Kidney epithelial cell (primary cell): ENCODE data around the gene FRMD1. TPM values are rescaled to one million over a fixed set of nuclear protein-coding genes. Genes with fewer than 3 reads are reported as not detected.

Experiments
- DNase-seq: peaks from one replicate; pipeline ENCODE4 v3.0.0-alpha.2; 2010; ENCODE audit warnings: low read depth
- H3K27me3 ChIP-seq: 2 replicates; pipeline ENCODE4 v1.6.0; 2011; ENCODE audit warnings: low read length; ENCODE audit not compliant: control insufficient read depth, insufficient read depth
- H3K36me3 ChIP-seq: 2 replicates; pipeline ENCODE4 v1.5.1; 2011; ENCODE audit warnings: low read length; ENCODE audit not compliant: control insufficient read depth, insufficient read depth
- H3K4me3 ChIP-seq: 2 replicates; pipeline ENCODE4 v1.5.1; 2011; ENCODE audit warnings: low read depth, mild to moderate bottlenecking, control low read depth, low read length
- total RNA-seq: library from RNA; depleted of rRNA; stranded (reverse); fragments of >200 nt; gene quantifications from 2 replicates; pipeline ENCODE4 v1.2.3, GENCODE V29; 2015
- TF ChIP-seq, protein P1 (sequence below): IDR thresholded peaks from 2 replicates; pipeline ENCODE4 v1.5.1; 2011; ENCODE audit warnings: mild to moderate bottlenecking, moderate library complexity, low read length, control low read depth, inconsistent platforms; ENCODE audit not compliant: insufficient read depth, poor library complexity, severe bottlenecking

Gene FRMD1
- total RNA-seq, 1 donor from 2014 or later, result not detected

DNA sequence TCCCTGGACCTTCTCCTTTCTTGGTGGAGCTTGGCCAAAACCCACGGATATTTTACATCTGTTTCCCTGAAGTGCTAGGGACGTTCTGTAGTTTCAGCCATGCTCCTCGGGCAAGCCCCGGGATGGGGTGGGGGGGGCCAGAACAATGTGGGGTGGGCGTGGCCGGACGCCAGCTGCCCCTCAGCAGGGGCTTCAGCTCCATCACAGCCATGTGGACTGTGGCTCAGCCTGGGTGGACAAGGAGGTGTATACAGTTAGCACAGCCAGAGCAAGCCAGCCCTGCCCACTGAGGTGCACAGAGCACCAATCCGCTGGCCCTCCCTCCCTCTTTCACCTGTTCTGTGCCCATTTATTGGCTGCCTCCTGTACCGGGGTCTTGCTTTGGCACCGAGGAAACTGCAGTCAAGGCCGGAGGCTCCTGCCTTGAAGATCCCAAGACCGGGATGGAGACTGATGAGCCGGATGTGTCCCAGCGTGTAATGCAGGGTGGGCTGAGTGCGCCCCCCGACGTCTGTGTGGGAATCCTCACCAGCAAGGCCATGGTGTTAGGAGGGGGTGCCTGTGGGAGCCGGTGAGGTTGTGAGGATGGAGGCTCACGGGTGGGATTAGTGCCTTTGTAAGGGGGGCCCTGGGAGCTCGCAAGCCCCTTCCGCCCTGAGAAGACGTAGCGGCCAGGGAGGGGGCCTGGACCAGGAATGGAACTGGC, 28.0 kb downstream of the FRMD1 start:
- TF ChIP-seq, protein P1, sequence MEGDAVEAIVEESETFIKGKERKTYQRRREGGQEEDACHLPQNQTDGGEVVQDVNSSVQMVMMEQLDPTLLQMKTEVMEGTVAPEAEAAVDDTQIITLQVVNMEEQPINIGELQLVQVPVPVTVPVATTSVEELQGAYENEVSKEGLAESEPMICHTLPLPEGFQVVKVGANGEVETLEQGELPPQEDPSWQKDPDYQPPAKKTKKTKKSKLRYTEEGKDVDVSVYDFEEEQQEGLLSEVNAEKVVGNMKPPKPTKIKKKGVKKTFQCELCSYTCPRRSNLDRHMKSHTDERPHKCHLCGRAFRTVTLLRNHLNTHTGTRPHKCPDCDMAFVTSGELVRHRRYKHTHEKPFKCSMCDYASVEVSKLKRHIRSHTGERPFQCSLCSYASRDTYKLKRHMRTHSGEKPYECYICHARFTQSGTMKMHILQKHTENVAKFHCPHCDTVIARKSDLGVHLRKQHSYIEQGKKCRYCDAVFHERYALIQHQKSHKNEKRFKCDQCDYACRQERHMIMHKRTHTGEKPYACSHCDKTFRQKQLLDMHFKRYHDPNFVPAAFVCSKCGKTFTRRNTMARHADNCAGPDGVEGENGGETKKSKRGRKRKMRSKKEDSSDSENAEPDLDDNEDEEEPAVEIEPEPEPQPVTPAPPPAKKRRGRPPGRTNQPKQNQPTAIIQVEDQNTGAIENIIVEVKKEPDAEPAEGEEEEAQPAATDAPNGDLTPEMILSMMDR, result peak; percentile 30
- no peak for DNase-seq
- H3K4me3 ChIP-seq, result no peak overlapping the region

DNA sequence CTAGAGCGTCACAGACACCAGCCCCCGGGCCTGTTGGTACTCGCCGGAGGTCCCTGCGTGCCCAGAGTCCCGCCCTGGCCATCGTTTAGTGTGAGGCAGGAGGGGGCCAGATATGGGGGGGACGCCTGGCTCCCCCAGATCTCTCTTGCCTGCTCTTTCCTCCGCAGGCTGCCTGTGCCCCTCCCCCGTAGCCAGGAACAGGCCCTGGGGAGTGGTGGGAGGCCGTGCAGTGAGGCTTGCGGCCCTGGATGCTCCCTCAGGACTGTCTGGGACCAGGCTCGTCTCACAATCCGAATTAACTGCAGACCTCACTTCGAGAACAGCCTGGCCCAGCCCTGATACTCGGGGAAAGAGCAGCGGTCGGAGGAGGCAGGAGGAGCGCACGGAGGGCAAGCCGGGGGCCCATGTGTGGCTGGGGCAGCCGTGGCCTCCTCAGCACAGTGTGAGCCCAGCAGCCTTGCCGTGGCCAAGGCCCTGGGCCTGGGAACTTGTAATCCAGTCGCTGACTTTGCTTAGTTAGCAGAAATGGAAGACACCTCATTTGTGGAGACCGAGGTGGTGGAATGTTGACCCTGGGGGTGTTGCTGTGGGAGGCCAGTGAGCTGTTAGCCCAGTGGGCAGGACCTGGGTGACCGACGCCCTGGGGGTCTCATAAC, 28.7 kb downstream of the FRMD1 start:
- no peaks in the 10 kb centered on the region for H3K36me3 ChIP-seq
- TF ChIP-seq, protein P1, result no peak
- H3K27me3 ChIP-seq, result peaks cover 8% of the 10 kb centered on the region
- no peak for DNase-seq
- H3K4me3 ChIP-seq, result no peak overlapping the region

More for the DNA sequence above, 28.0 kb downstream of the FRMD1 start:
- H3K27me3 ChIP-seq, result peaks cover 8% of the 10 kb centered on the region
- H3K36me3 ChIP-seq, result no peaks in the 10 kb centered on the region

DNA sequence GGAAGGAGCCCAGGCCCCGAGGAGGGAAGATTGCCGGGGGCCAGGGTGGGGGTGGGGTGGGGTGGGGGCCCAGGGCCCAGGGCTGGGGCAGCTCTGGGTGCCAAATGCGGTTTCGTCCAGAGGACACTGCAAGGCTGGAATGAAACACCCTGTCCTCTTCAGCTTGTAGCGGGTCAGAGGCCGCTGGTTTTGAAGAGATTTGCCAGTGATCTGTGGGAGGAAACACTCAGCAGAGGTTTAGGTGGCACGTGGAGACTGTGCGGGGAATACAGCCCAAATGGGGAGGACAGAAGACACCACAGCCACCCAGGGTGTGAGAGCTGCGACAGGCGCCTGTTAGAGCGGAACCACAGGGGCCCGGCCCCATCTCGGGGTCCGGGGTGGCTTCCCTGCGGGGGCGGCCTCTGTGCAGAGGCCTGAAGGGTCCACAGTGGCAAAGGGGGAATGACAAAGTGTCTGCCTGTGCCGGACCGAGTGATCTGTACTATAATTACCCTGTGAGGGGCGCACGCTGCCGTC, 29.2 kb downstream of the FRMD1 start:
- no peak overlapping the region for H3K4me3 ChIP-seq
- TF ChIP-seq, protein P1, result no peak
- peaks cover 5% of the 10 kb centered on the region for H3K27me3 ChIP-seq
- DNase-seq, result no peak
- no peaks in the 10 kb centered on the region for H3K36me3 ChIP-seq

DNA sequence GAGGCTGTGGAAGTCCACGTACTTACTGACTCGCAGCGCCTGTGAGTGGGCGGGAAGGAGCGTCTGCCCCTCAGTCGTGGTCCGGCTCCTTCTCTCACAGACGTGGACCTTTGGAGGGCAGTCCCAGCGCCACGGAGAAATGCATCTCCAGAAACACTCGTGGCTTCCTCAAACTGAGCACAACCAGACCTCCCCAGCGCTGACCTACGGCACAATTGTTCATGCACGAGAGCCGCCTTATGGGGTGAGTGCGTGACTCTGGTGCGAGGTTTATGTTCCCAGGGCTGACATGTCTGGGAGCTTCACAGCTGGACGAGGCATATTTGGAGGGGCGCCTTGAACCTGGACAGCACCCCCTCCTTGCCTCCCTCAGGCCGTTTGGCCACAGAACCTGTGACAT, 29.7 kb downstream of the FRMD1 start:
- H3K27me3 ChIP-seq, result peaks cover 5% of the 10 kb centered on the region
- DNase-seq, result no peak
- TF ChIP-seq, protein P1, result no peak
- H3K4me3 ChIP-seq, result no peak overlapping the region
- H3K36me3 ChIP-seq, result no peaks in the 10 kb centered on the region

DNA sequence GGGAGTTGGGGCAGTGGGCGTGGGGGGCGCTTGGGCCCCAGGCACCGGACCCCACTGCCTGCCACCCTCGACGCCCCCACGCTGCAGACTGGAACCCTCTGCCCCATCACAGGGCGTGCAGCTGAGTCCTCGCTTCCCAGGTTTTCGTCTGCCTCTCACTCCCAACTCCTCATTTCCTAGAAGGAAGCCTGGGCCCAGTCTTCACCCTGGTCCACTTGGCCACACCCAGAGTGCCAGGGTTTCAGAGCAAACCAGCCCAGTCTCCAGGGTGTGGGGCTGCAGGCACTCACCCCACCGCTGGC, 30.3 kb downstream of the FRMD1 start:
- DNase-seq, result no peak
- Histone ChIP-seq H3K36me3 (no peaks in the 10 kb centered on the region), H3K4me3 (no peak overlapping the region), H3K27me3 (peaks cover 5% of the 10 kb centered on the region)
- TF ChIP-seq, protein P1, result no peak
